Measurements from ENCODE around the gene LMOD3. TPM values are rescaled to one million over a fixed set of nuclear protein-coding genes. Genes with fewer than 3 reads are reported as not detected.

Gene LMOD3
- total RNA-seq, 1 experiment from 2014 or later = not detected

DNA sequence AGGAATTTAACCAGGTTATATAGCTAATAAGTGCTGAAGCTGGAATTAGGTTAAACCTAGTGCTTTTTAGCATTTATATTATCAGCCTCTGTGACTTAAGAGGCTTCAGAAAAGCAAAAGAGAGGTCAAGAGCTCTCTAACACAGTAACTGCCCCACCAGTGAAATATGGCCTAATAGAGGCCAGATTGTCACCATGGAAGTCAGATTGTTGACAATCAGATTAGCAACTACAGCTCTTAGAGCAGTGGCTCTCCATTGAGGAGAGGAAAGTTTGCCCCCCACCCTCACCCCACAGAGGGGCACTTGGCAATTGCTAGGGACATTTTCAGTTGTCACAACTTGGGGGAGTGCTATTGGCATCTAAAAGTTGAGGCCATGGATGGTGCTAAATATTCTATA is 23.3 kb upstream of the LMOD3 start:
- CTCF ChIA-PET = no interaction called here
- POLR2A ChIA-PET = no interaction called here
- Histone ChIP-seq H3K4me1 (ENCODE audit: control insufficient read depth, insufficient read depth, low read length) (no peaks in the 10 kb centered on the region), H3K27me3 (ENCODE audit: control insufficient read depth, insufficient read depth, low read length) (no peaks in the 10 kb centered on the region), H3K4me3 (ENCODE audit: low read depth in 2 of 2, low read length in 2 of 2) (no peak overlapping the region), H3K9me3 (ENCODE audit: control insufficient read depth, insufficient read depth, low read depth, low read length) (no peaks in the 10 kb centered on the region), H3K27ac (ENCODE audit: low read length) (no peak overlapping the region), H3K36me3 (ENCODE audit: control insufficient read depth, insufficient read depth, low read length) (no peaks in the 10 kb centered on the region)
- TF ChIP-seq POLR2AphosphoS5 (IDR thresholded peaks at IDR 0.05; ENCODE audit: low read depth, low read length) (no peak), SIN3A (IDR thresholded peaks at IDR 0.05; ENCODE audit: borderline replicate concordance, insufficient read depth, low read depth, low read length) (no peak), CTCF (IDR thresholded peaks at IDR 0.05) (no peak)
- no peak for ATAC-seq
- DNase-seq (ENCODE audit: low read depth, low spot score) = no peak
- in situ Hi-C loops (cut with HindIII; ENCODE audit: low pct_unique_long_range_greater_than_20kb, low sequenced_read_pairs) (no loop called here), intact Hi-C loops (cut with micrococcal nuclease; ENCODE audit: unreplicated experiment) (no loop called here)
- no TSS peak for BruUV-seq (replicated peaks)

DNA sequence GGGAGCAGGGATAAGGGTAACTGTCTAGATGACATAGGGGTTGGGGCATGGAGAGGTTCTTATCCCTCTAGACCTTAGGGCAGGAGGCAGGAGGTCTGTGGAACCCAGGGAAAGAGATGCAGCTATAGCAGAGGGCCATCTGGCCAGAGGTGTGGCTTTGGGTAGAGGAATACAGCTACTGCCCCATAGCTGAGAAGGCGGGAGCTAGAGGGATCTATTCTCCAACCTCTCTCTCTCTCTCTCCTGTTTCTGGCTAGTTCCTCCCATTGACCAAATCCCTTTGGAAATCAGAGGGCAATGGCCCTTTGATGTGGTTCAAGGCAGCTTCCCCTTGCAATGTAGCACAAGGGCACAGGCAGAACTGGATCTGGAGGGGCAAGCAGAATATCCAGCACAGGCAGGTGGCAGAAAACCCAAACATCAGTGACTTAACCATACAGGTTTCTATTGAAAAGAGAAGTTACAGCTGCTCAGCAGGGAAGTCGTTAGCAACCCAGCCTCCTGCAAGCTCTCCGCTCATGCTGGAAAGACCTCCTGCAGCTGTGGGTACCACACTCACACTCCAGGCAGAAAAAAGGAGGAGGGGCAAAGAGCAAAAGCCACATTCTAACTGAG is 22.3 kb upstream of the LMOD3 start:
- in situ Hi-C loops (cut with HindIII; ENCODE audit: low pct_unique_long_range_greater_than_20kb, low sequenced_read_pairs) = no loop called here
- CTCF ChIA-PET = no interaction called here
- POLR2A ChIA-PET = no interaction called here
- no peaks in the 10 kb centered on the region for H3K27me3 ChIP-seq (ENCODE audit: control insufficient read depth, insufficient read depth, low read length)
- H3K4me3 ChIP-seq (ENCODE audit: low read depth in 2 of 2, low read length in 2 of 2) = no peak overlapping the region
- DNase-seq (ENCODE audit: low read depth, low spot score) (no peak), ATAC-seq (no peak)
- no TSS peak for BruUV-seq (replicated peaks)
- TF ChIP-seq CTCF (IDR thresholded peaks at IDR 0.05) = no peak
- no peak for TF ChIP-seq POLR2AphosphoS5 (IDR thresholded peaks at IDR 0.05; ENCODE audit: low read depth, low read length)
- no peak for TF ChIP-seq REST (IDR thresholded peaks at IDR 0.05; ENCODE audit: insufficient read depth in 1 of 2, low read depth in 2 of 2, low read length in 1 of 2)
- TF ChIP-seq TCF7L2 (IDR thresholded peaks at IDR 0.05; ENCODE audit: low read depth, low read length) = no peak
- no peak for TF ChIP-seq SIN3A (IDR thresholded peaks at IDR 0.05; ENCODE audit: borderline replicate concordance, insufficient read depth, low read depth, low read length)
- intact Hi-C loops (cut with micrococcal nuclease; ENCODE audit: unreplicated experiment) = no loop called here
- H3K36me3 ChIP-seq (ENCODE audit: control insufficient read depth, insufficient read depth, low read length) = no peaks in the 10 kb centered on the region
- no peak overlapping the region for H3K27ac ChIP-seq (ENCODE audit: low read length)
- H3K4me1 ChIP-seq (ENCODE audit: control insufficient read depth, insufficient read depth, low read length) = no peaks in the 10 kb centered on the region
- no peaks in the 10 kb centered on the region for H3K9me3 ChIP-seq (ENCODE audit: control insufficient read depth, insufficient read depth, low read depth, low read length)
